ENCODE measurements around the gene RCBTB1. TPM values are rescaled to one million over a fixed set of nuclear protein-coding genes. Genes with fewer than 3 reads are reported as not detected.

RCBTB1 gene
- total RNA-seq, 6 donors from 2014 or later, result 12.6 to 23.5 (median 18.0) TPM

DNA sequence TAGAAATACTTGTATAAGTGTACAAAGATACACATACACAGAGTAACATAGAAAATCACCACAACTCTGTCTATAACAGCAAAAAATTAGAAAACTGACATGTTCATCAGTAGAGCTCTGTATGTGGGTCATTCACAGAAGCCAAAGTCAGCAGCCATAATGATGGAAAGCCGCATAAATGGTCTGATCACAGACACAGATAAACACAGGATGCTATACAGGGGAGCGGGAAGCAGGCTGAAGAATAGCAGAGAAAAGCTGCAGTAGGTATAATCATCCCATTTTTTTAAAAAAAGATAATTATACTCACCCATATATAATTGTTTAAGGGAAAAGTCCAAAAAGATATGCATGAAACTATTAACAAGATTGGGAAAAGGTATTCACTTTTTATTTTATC is 31.5 kb downstream of the RCBTB1 start:
- no peaks in the 10 kb centered on the region for H3K27me3 ChIP-seq
- TF ChIP-seq POLR2AphosphoS5 (IDR thresholded peaks at IDR 0.05) (no peak), POLR2A (IDR thresholded peaks at IDR 0.05) (no peak), CTCF (IDR thresholded peaks at IDR 0.05) (no peak), EP300 (IDR thresholded peaks at IDR 0.05) (no peak)
- no peak for DNase-seq
- peaks cover 6 to 64% (median 26%) of the 10 kb centered on the region in 4 donors for H3K36me3 ChIP-seq
- ATAC-seq (ENCODE audit: low FRiP score in 2 of 2), result no peak
- 92 to 93% methylated on average over 2 of the region's 2 CpGs for WGBS, 2 donors
- no peak overlapping the region for H3K27ac ChIP-seq
- no peaks in the 10 kb centered on the region for H3K9me3 ChIP-seq
- no peaks in the 10 kb centered on the region for H3K4me1 ChIP-seq
- no peak overlapping the region for H3K4me3 ChIP-seq

- WGBS, 2 donors, result 79 to 83% methylated on average over 10 of the region's 10 CpGs
- Histone ChIP-seq H3K36me3 (peaks cover 6 to 60% (median 37%) of the 10 kb centered on the region in 4 donors), H3K4me3 (no peak overlapping the region), H3K27me3 (no peaks in the 10 kb centered on the region), H3K9me3 (no peaks in the 10 kb centered on the region), H3K4me1 (no peaks in the 10 kb centered on the region), H3K27ac (peak overlapping the region in 1 of 4 donors; percentile 21)
- no peak for DNase-seq
- peak in 1 of 2 donors; percentile 35 for ATAC-seq (ENCODE audit: low FRiP score in 2 of 2)
- TF ChIP-seq POLR2AphosphoS5 (IDR thresholded peaks at IDR 0.05), result no peak
These were observed 34.3 kb downstream of the RCBTB1 start for GRCh38 chr13:49550942-49551644.

GRCh38 chr13:49549289-49549688 is 36.1 kb downstream of the RCBTB1 start:
- Histone ChIP-seq H3K27me3 (no peaks in the 10 kb centered on the region), H3K36me3 (peaks cover 6 to 53% (median 37%) of the 10 kb centered on the region in 4 donors), H3K27ac (no peak overlapping the region), H3K4me3 (no peak overlapping the region), H3K9me3 (no peaks in the 10 kb centered on the region), H3K4me1 (no peaks in the 10 kb centered on the region)
- 87 to 89% methylated on average over 15 of the region's 15 CpGs for WGBS, 2 donors
- TF ChIP-seq POLR2AphosphoS5 (IDR thresholded peaks at IDR 0.05) (no peak), EP300 (IDR thresholded peaks at IDR 0.05) (no peak), CTCF (IDR thresholded peaks at IDR 0.05) (no peak), POLR2A (IDR thresholded peaks at IDR 0.05) (no peak)
- DNase-seq (peak in 1 of 2 donors; percentile 48), ATAC-seq (ENCODE audit: low FRiP score in 2 of 2) (no peak)

- H3K4me3 ChIP-seq, result no peak overlapping the region
- TF ChIP-seq CTCF (IDR thresholded peaks at IDR 0.05), result no peak
- TF ChIP-seq EP300 (IDR thresholded peaks at IDR 0.05), result no peak
- TF ChIP-seq POLR2A (IDR thresholded peaks at IDR 0.05), result no peak
- TF ChIP-seq POLR2AphosphoS5 (IDR thresholded peaks at IDR 0.05), result no peak
- H3K27ac ChIP-seq, result no peak overlapping the region
- no peak for DNase-seq
- H3K9me3 ChIP-seq, result no peaks in the 10 kb centered on the region
- peaks cover 6 to 62% (median 44%) of the 10 kb centered on the region in 4 donors for H3K36me3 ChIP-seq
- no peak for ATAC-seq (ENCODE audit: low FRiP score in 2 of 2)
- 89 to 96% methylated on average over 9 of the region's 9 CpGs for WGBS, 2 donors
- H3K27me3 ChIP-seq, result no peaks in the 10 kb centered on the region
- no peaks in the 10 kb centered on the region for H3K4me1 ChIP-seq
These were observed 38.8 kb downstream of the RCBTB1 start for GRCh38 chr13:49546561-49546960.

GRCh38 chr13:49545661-49546060 is 39.7 kb downstream of the RCBTB1 start:
- WGBS, 2 donors, result 75 to 93% methylated on average over 4 of the region's 4 CpGs
- Histone ChIP-seq H3K4me1 (no peaks in the 10 kb centered on the region), H3K4me3 (no peak overlapping the region), H3K36me3 (peaks cover 6 to 54% (median 39%) of the 10 kb centered on the region in 4 donors), H3K9me3 (no peaks in the 10 kb centered on the region), H3K27ac (no peak overlapping the region), H3K27me3 (no peaks in the 10 kb centered on the region)
- TF ChIP-seq POLR2AphosphoS5 (IDR thresholded peaks at IDR 0.05) (no peak), EP300 (IDR thresholded peaks at IDR 0.05) (no peak), CTCF (IDR thresholded peaks at IDR 0.05) (no peak), POLR2A (IDR thresholded peaks at IDR 0.05) (no peak)
- ATAC-seq (ENCODE audit: low FRiP score in 2 of 2) (no peak), DNase-seq (no peak)

Data from upper lobe of left lung (tissue), 6 donors.